PC-3 (cell line): ENCODE measurements around the gene LRP1B.

ENCODE experiments used
- CTCF ChIP-seq: fragments of 300-600 bp; sonication (generic); conservative IDR thresholded peaks from 2 replicates; pipeline ENCODE4 v1.5.1; 2017; ENCODE audit warnings: antibody characterized with exemption, low read depth, mild to moderate bottlenecking, low read length
- EZH2 ChIP-seq: fragments of 300-600 bp; sonication (generic); IDR thresholded peaks from one replicate; pipeline ENCODE4 v1.6.1; 2017; ENCODE audit warnings: antibody characterized with exemption, mild to moderate bottlenecking, low read length; ENCODE audit not compliant: unreplicated experiment
- EZH2phosphoT487 ChIP-seq: fragments of 300-600 bp; sonication (generic); IDR thresholded peaks from 2 replicates; pipeline ENCODE4 v1.6.1; 2018; ENCODE audit warnings: mild to moderate bottlenecking, antibody characterized with exemption, low read length, borderline replicate concordance

DNA sequence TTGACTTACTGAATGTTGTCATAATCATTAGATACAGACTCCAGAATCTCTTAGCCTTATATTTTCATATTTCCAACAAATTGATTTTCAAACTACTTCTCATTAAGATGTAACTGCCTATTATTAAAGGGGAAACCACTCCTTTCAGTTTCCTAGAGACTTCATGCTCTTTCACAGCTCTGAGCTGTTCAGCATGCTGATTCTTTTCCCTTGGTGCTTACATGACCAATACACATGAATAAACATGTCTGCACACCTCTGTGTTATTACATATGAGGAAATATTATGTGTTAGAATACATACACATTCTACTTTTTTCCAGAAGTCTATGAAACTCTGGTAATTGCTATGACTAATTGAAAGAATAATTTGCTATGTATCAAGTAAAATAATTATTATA is 200.0 kb downstream of the LRP1B start:
- TF ChIP-seq CTCF (no peak), EZH2 (no peak), EZH2phosphoT487 (no peak)
